OCI-LY1 (cell line): ENCODE results near the gene ONECUT3.

Source experiments
- EZH2 ChIP-seq: fragments of 200-600 bp; sonication (generic), shearing (Covaris generic); IDR thresholded peaks from 2 replicates; pipeline ENCODE4 v1.8.0; 2017; ENCODE audit warnings: borderline replicate concordance, mixed run types, mild to moderate bottlenecking, antibody characterized with exemption, low read length, moderate library complexity, mixed read lengths
- TF ChIP-seq, protein P1 (sequence below): fragments of 200-600 bp; sonication (generic), shearing (Covaris generic); IDR thresholded peaks from 2 replicates; pipeline ENCODE4 v1.5.1; 2017; ENCODE audit warnings: mild to moderate bottlenecking, antibody characterized with exemption, low read length, moderate library complexity, mixed read lengths

DNA sequence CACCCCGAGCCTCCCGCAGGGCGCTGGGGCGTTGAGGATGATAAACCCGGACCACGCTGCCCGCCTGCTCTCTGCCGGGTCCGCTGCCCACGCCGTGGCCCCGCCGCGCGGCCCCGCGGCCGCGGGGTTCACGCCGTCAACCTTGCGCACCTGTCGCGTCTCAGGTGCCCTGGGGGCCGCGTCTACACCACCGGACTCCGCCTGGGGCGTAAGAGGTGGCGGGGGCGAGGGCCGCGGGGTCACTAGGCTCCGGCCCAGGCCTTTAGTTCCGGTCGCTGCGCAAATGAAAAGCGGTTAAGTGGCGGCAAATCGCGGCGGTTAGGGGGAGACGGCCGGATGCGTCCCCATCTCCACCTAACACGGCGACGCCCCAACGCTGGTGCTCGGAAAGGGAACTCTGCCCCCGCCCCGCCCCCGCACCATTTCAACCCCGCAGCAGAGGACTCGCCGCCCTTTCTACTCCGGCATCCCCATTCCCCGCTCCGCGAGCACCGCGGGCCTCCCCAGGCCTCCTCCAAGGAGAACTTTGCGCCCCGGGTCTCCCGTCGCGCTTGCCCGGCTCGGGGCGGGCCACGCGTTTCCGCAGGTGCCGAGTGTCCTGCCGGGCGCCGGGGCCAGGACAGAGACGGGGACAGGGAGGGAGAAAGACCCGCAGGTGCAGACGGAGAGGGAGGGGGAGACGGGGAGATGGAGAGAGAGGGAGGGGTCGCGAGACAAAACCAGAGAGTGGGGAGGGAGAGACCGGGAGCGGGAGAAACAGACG is 4.3 kb downstream of the ONECUT3 start:
- TF ChIP-seq, protein P1, sequence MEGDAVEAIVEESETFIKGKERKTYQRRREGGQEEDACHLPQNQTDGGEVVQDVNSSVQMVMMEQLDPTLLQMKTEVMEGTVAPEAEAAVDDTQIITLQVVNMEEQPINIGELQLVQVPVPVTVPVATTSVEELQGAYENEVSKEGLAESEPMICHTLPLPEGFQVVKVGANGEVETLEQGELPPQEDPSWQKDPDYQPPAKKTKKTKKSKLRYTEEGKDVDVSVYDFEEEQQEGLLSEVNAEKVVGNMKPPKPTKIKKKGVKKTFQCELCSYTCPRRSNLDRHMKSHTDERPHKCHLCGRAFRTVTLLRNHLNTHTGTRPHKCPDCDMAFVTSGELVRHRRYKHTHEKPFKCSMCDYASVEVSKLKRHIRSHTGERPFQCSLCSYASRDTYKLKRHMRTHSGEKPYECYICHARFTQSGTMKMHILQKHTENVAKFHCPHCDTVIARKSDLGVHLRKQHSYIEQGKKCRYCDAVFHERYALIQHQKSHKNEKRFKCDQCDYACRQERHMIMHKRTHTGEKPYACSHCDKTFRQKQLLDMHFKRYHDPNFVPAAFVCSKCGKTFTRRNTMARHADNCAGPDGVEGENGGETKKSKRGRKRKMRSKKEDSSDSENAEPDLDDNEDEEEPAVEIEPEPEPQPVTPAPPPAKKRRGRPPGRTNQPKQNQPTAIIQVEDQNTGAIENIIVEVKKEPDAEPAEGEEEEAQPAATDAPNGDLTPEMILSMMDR = no peak
- TF ChIP-seq EZH2 = no peak
